H1 (cell line): ENCODE data around the gene FAM98C. TPM values are rescaled to one million over a fixed set of nuclear protein-coding genes. Genes with fewer than 3 reads are reported as not detected.

Experiments used
- JUN ChIP-seq: IDR thresholded peaks from 2 replicates; pipeline ENCODE4 v1.6.1; 2011; ENCODE audit warnings: low read depth, mild to moderate bottlenecking, improper control_type of control experiment, low read length
- POU5F1 ChIP-seq: IDR thresholded peaks from 2 replicates; pipeline ENCODE4 v1.6.1; 2011; ENCODE audit warnings: low read depth, mild to moderate bottlenecking, low read length, moderate library complexity
- RBBP5 ChIP-seq: IDR thresholded peaks from 2 replicates; pipeline ENCODE4 v1.7.1; 2012; ENCODE audit warnings: low read depth, mild to moderate bottlenecking, inconsistent platforms, low read length, moderate library complexity, borderline replicate concordance
- RNF2 ChIP-seq: fragments of 200-900, 300-1000 bp; sonication (generic); IDR thresholded peaks from 2 replicates; pipeline ENCODE4 v1.7.1; 2016; ENCODE audit warnings: borderline replicate concordance, low read depth, mild to moderate bottlenecking, antibody characterized with exemption, low read length; ENCODE audit not compliant: poor library complexity, severe bottlenecking; ENCODE audit errors: missing control alignments
- SIN3A ChIP-seq, 2 experiments: IDR thresholded peaks in 1 of 2; conservative IDR thresholded peaks in 1 of 2; 2 replicates each; pipeline ENCODE4 v1.6.1; 2011 to 2012; ENCODE audit warnings: low read length in 2 of 2, improper control_type of control experiment in 1 of 2, low read depth in 1 of 2, mild to moderate bottlenecking in 1 of 2
- SP4 ChIP-seq: IDR thresholded peaks from 2 replicates; pipeline ENCODE4 v1.6.1; 2012; ENCODE audit warnings: low read length, inconsistent platforms
- SUZ12 ChIP-seq: fragments of 200-600 bp; sonication (generic); IDR thresholded peaks from 2 replicates; pipeline ENCODE4 v1.6.1; 2012; ENCODE audit warnings: mild to moderate bottlenecking, inconsistent platforms, low read length, moderate library complexity, mixed read lengths
- ZNF274 ChIP-seq: IDR thresholded peaks from 2 replicates; pipeline ENCODE4 v1.7.0; 2012; ENCODE audit warnings: low read length, borderline replicate concordance; ENCODE audit errors: extremely low read depth
- polyA plus RNA-seq, 7 experiments: library from polyadenylated mRNA; depleted of rRNA in 3 of 7; stranded (reverse) in 5 of 7; unstranded in 2 of 7; fragments of >200 nt in 5 of 7; fragments of 200-250 nt in 2 of 7; gene quantifications; 1 replicate in 5 of 7; 2 replicates in 1 of 7; 4 replicates in 1 of 7; pipeline versions ENCODE4 v1.2.1 to v1.2.3, GENCODE V29; 2011 to 2013; ENCODE audit warnings: missing spikeins in 2 of 7, mixed read lengths in 2 of 7
- total RNA-seq: library from RNA; stranded (reverse); fragmentation: NEBNext Ultra II Directional; extraction: Animal tissue kit (Norgen Biotek cat#: 25700); gene quantifications from 2 replicates; pipeline ENCODE4 v1.2.1, GENCODE V29; 2021

The FAM98C gene
- total and polyA plus RNA-seq, 2 of the 8 experiments (the other 6 are each of a cell fraction or from before 2014, with no cell fraction given): 6.1 to 9.4 TPM

DNA sequence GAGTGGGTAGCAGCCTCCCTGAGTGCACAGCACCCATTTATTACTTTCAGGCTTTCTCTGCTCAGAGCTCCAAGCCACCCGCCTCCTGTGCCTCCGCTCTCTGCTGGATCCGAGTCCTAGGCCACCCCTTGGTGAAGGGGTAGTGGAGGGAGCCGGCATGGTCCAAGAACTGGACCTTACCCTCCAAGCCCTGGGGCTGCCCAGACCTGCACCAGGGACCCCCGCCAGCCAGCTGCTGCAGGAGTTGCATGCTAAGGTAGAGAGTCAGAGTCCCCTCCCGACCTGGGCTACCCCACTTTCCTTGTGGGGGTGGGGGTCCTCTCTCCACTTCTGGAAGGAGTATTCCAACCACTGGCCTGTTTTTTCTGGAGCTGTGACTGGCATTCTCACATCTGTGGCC, 2.0 kb downstream of the FAM98C start (continued):
- TF ChIP-seq ZNF274 (no peak), RNF2 (no peak), SIN3A (conservative IDR thresholded peaks at IDR 0.05 in 1 of 2, IDR thresholded peaks at IDR 0.05 in 1 of 2; ENCODE audit: low read depth in 1 of 2, low read length in 2 of 2) (no peak), POU5F1 (no peak), SUZ12 (no peak), RBBP5 (no peak), JUN (no peak), SP4 (no peak)
